Measurements from ENCODE around the gene C19orf81. TPM values are rescaled to one million over a fixed set of nuclear protein-coding genes. Genes with fewer than 3 reads are reported as not detected.
A peak's percentile ranks its signal among the peaks of the same experiment; 100 is the strongest.

C19orf81 gene
- total and polyA plus RNA-seq, 9 of the 15 experiments (the other 6 are each of a cell fraction or from before 2014, with no cell fraction given) = 2.5 to 42.9 (median 33.0) TPM; not detected in 4

DNA sequence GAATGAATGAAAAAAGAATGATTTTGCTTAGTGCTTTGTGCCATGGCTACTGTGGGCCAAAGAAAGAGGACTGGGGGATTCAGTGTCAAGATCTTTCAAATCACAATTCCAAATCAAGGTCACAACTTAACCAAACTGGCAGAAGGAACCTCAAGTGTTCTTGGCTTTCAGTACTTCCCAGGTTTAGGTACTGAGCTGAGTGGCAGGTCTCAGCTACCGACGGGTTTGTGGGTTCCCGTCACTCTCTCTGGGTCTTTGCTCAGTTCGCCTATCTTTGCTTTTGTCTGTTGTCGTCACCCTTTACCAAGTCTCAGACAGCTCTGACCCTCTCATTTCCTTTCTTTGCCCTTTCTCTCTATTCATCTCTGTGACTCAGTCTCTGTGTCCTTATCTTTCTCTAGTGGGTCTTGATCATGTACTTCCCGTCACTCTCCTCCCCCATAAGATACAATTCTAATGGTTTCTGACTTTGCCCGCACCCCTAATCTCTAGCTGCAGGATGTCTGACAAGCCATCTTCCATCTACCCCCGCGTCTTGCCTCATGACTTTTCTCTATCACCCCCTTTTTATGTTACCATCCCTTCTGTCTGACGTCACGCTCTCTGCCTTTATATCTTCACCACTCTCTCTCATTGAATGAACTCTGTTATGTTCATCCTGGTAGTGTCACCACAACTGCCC is 47.7 kb upstream of the C19orf81 start (continued):
- TF ChIP-seq, protein P1, sequence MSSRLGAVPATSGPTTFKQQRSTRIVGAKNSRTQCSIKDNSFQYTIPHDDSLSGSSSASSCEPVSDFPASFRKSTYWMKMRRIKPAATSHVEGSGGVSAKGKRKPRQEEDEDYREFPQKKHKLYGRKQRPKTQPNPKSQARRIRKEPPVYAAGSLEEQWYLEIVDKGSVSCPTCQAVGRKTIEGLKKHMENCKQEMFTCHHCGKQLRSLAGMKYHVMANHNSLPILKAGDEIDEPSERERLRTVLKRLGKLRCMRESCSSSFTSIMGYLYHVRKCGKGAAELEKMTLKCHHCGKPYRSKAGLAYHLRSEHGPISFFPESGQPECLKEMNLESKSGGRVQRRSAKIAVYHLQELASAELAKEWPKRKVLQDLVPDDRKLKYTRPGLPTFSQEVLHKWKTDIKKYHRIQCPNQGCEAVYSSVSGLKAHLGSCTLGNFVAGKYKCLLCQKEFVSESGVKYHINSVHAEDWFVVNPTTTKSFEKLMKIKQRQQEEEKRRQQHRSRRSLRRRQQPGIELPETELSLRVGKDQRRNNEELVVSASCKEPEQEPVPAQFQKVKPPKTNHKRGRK (tag; IDR thresholded peaks at IDR 0.05) = no peak
- TF ChIP-seq BACH1 (tag; IDR thresholded peaks at IDR 0.05) (peak; percentile 54; the same call in 1 of the 2 replicates), ZZZ3 (IDR thresholded peaks at IDR 0.05) (no peak), EGR1 (conservative IDR thresholded peaks at IDR 0.05) (peak; percentile 98), ZNF212 (CRISPR knock-in tag; IDR thresholded peaks at IDR 0.05) (no peak), CREM (IDR thresholded peaks at IDR 0.05; ENCODE audit: low read depth) (peak; percentile 95), MBD2 (IDR thresholded peaks at IDR 0.05; ENCODE audit: borderline replicate concordance, low read depth) (peak; percentile 87), HDAC8 (tag; IDR thresholded peaks at IDR 0.05) (no peak), SAP30 (IDR thresholded peaks at IDR 0.05; ENCODE audit: borderline replicate concordance, insufficient read depth, low read depth, low read length, poor library complexity, severe bottlenecking) (no peak)
- TF ChIP-seq, protein P2, sequence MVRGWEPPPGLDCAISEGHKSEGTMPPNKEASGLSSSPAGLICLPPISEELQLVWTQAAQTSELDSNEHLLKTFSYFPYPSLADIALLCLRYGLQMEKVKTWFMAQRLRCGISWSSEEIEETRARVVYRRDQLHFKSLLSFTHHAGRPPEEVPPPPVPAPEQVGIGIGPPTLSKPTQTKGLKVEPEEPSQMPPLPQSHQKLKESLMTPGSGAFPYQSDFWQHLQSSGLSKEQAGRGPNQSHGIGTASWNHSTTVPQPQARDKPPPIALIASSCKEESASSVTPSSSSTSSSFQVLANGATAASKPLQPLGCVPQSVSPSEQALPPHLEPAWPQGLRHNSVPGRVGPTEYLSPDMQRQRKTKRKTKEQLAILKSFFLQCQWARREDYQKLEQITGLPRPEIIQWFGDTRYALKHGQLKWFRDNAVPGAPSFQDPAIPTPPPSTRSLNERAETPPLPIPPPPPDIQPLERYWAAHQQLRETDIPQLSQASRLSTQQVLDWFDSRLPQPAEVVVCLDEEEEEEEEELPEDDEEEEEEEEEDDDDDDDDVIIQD (CRISPR knock-in tag; IDR thresholded peaks at IDR 0.05) = no peak
- TF ChIP-seq, protein P3, sequence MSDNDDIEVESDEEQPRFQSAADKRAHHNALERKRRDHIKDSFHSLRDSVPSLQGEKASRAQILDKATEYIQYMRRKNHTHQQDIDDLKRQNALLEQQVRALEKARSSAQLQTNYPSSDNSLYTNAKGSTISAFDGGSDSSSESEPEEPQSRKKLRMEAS (CRISPR knock-in tag; IDR thresholded peaks at IDR 0.05) = no peak
- TF ChIP-seq, protein P4, sequence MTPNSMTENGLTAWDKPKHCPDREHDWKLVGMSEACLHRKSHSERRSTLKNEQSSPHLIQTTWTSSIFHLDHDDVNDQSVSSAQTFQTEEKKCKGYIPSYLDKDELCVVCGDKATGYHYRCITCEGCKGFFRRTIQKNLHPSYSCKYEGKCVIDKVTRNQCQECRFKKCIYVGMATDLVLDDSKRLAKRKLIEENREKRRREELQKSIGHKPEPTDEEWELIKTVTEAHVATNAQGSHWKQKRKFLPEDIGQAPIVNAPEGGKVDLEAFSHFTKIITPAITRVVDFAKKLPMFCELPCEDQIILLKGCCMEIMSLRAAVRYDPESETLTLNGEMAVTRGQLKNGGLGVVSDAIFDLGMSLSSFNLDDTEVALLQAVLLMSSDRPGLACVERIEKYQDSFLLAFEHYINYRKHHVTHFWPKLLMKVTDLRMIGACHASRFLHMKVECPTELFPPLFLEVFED (CRISPR knock-in tag; conservative IDR thresholded peaks at IDR 0.05) = 0 out of 2 replicates have a peak, but pooled peaks have one; percentile 67
- TF ChIP-seq, protein P5, sequence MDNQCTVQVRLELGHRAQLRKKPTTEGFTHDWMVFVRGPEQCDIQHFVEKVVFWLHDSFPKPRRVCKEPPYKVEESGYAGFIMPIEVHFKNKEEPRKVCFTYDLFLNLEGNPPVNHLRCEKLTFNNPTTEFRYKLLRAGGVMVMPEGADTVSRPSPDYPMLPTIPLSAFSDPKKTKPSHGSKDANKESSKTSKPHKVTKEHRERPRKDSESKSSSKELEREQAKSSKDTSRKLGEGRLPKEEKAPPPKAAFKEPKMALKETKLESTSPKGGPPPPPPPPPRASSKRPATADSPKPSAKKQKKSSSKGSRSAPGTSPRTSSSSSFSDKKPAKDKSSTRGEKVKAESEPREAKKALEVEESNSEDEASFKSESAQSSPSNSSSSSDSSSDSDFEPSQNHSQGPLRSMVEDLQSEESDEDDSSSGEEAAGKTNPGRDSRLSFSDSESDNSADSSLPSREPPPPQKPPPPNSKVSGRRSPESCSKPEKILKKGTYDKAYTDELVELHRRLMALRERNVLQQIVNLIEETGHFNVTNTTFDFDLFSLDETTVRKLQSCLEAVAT (IDR thresholded peaks at IDR 0.05) = peak in 1 of 2 experiments; percentile 67; a peak in 2 of 4 replicates
- TF ChIP-seq, protein P6, sequence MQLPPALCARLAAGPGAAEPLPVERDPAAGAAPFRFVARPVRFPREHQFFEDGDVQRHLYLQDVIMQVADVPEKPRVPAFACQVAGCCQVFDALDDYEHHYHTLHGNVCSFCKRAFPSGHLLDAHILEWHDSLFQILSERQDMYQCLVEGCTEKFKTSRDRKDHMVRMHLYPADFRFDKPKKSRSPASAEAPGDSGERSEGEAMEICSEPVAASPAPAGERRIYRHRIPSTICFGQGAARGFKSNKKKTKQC (CRISPR knock-in tag; IDR thresholded peaks at IDR 0.05) = no peak

Measured in K562 (cell line).